CD14-positive monocyte (primary cell): ENCODE data around the gene LRRC58. TPM values are rescaled to one million over a fixed set of nuclear protein-coding genes. Genes with fewer than 3 reads are reported as not detected.

Experiments
- DNase-seq, 3 donors: peaks; one replicate each; pipeline ENCODE4 v3.0.0-alpha.2; 2011 to 2022
- H2AFZ ChIP-seq: 2 replicates; pipeline ENCODE4 v1.6.0; 2012; ENCODE audit warnings: mild to moderate bottlenecking, low read depth, low read length, inconsistent platforms; ENCODE audit not compliant: insufficient read depth, poor library complexity, severe bottlenecking
- H3K27ac ChIP-seq, 2 donors: 1 replicate in 1 of 2; 2 replicates in 1 of 2; pipeline ENCODE4 v1.5.1; 2012 to 2013; ENCODE audit warnings: low read length in 2 of 2, control low read depth in 1 of 2, inconsistent platforms in 1 of 2, low read depth in 1 of 2, mild to moderate bottlenecking in 1 of 2
- H3K27me3 ChIP-seq, 2 donors: one replicate each; pipeline versions ENCODE4 v1.6.0 to v1.6.1; 2011 to 2013; ENCODE audit warnings: low read length in 2 of 2; ENCODE audit not compliant: control insufficient read depth in 2 of 2, insufficient read depth in 2 of 2
- H3K36me3 ChIP-seq, 2 donors: replicated peaks in 1 of 2; 1 replicate in 1 of 2; 2 replicates in 1 of 2; pipeline versions ENCODE4 v1.5.1 to v1.6.1; 2012 to 2013; ENCODE audit warnings: low read length in 2 of 2, control low read depth in 1 of 2, inconsistent platforms in 1 of 2, mild to moderate bottlenecking in 1 of 2; ENCODE audit not compliant: insufficient read depth in 2 of 2, control insufficient read depth in 1 of 2
- H3K4me1 ChIP-seq, 2 donors: 1 replicate in 1 of 2; 2 replicates in 1 of 2; pipeline versions ENCODE4 v1.5.1 to v1.6.1; 2012 to 2013; ENCODE audit warnings: low read length in 2 of 2, control low read depth in 1 of 2, inconsistent platforms in 1 of 2, mild to moderate bottlenecking in 1 of 2, moderate library complexity in 1 of 2; ENCODE audit not compliant: insufficient read depth in 2 of 2, control insufficient read depth in 1 of 2
- H3K4me2 ChIP-seq: replicated peaks from 2 replicates; pipeline ENCODE3; 2012; ENCODE audit warnings: low read length, moderate library complexity, mild to moderate bottlenecking; ENCODE audit not compliant: poor library complexity, severe bottlenecking; ENCODE audit errors: extremely low read depth
- H3K4me3 ChIP-seq, 3 experiments: fragments of 200-600 bp in 1 of 3; sonication (generic) in 1 of 3; replicated peaks in 1 of 3; 1 replicate in 2 of 3; 2 replicates in 1 of 3; pipeline ENCODE4 v1.5.1; 2011 to 2013; ENCODE audit warnings: low read length in 3 of 3, mild to moderate bottlenecking in 3 of 3, control low read depth in 2 of 3, low read depth in 2 of 3, inconsistent platforms in 1 of 3, moderate library complexity in 1 of 3
- H3K79me2 ChIP-seq: 2 replicates; pipeline ENCODE4 v1.6.0; 2012; ENCODE audit warnings: mild to moderate bottlenecking, control low read depth, inconsistent platforms, low read length, moderate library complexity; ENCODE audit not compliant: insufficient read depth
- H3K9ac ChIP-seq: 2 replicates; pipeline ENCODE4 v1.6.0; 2017; ENCODE audit warnings: low read length, mild to moderate bottlenecking; ENCODE audit not compliant: insufficient read depth, poor library complexity, severe bottlenecking
- H3K9me3 ChIP-seq, 2 donors: replicated peaks in 1 of 2; 1 replicate in 1 of 2; 2 replicates in 1 of 2; pipeline versions ENCODE4 v1.5.1 to v1.6.1; 2012 to 2013; ENCODE audit warnings: low read length in 2 of 2, control low read depth in 1 of 2; ENCODE audit not compliant: control insufficient read depth in 1 of 2, insufficient read depth in 1 of 2
- H4K20me1 ChIP-seq: 2 replicates; pipeline ENCODE4 v1.6.0; 2012; ENCODE audit warnings: mild to moderate bottlenecking, low read length, control low read depth, moderate library complexity; ENCODE audit not compliant: insufficient read depth
- H3K27ac Mint-ChIP-seq, 7 donors: one replicate each; pipeline ENCODE4 v1.8.0; 2020; ENCODE audit warnings: mild to moderate bottlenecking in 7 of 7, mixed read lengths in 7 of 7, moderate library complexity in 6 of 7, inconsistent platforms in 2 of 7
- H3K27me3 Mint-ChIP-seq, 3 donors: one replicate each; pipeline ENCODE4 v1.8.0; 2021 to 2022; ENCODE audit warnings: low read depth in 3 of 3, mild to moderate bottlenecking in 3 of 3, mixed read lengths in 3 of 3, moderate library complexity in 3 of 3, inconsistent platforms in 1 of 3
- H3K36me3 Mint-ChIP-seq, 2 donors: one replicate each; pipeline ENCODE4 v1.8.0; 2020; ENCODE audit warnings: mixed read lengths in 2 of 2, inconsistent platforms in 1 of 2, mild to moderate bottlenecking in 1 of 2
- H3K4me1 Mint-ChIP-seq: one replicate; pipeline ENCODE4 v1.8.0; 2020; ENCODE audit warnings: mild to moderate bottlenecking, mixed read lengths
- H3K4me3 Mint-ChIP-seq, 2 donors: one replicate each; pipeline ENCODE4 v1.8.0; 2020; ENCODE audit warnings: mild to moderate bottlenecking in 2 of 2, mixed read lengths in 2 of 2, moderate library complexity in 1 of 2
- H3K9me3 Mint-ChIP-seq, 7 donors: one replicate each; pipeline ENCODE4 v1.8.0; 2020 to 2022; ENCODE audit warnings: mixed read lengths in 7 of 7, mild to moderate bottlenecking in 6 of 7, moderate library complexity in 6 of 7, inconsistent platforms in 2 of 7
- WGBS: methylation state at CpG from one replicate; pipeline ENCODE4 v1.1.5; 2013; ENCODE audit warnings: missing lambda C conversion rate; ENCODE audit not compliant: insufficient coverage; 5-methylcytosine and 5-hydroxymethylcytosine counted together
- intact Hi-C, 2 donors: fragments of 100-400 bp; cut with micrococcal nuclease; formaldehyde crosslinking; loops; one replicate each; pipeline versions ENCODE4 v1.15.0 to v1.15.1; 2023
- polyA plus RNA-seq, 3 donors: library from polyadenylated mRNA; depleted of rRNA in 1 of 3; unstranded in 2 of 3; stranded (reverse) in 1 of 3; fragments of 300-500 nt in 2 of 3; fragments of >200 nt in 1 of 3; fragmentation: Illumina TruSeq in 2 of 3; gene quantifications; 1 replicate in 2 of 3; 2 replicates in 1 of 3; pipeline ENCODE4 v1.2.3, GENCODE V29; 2012 to 2021
- TF ChIP-seq, protein P1 (sequence below): fragments of 200-600 bp; IDR thresholded peaks from one replicate; pipeline ENCODE4 v1.8.0; 2022; ENCODE audit warnings: antibody characterized with exemption, mild to moderate bottlenecking

Gene LRRC58
- polyA plus RNA-seq, 3 donors: 6.5 to 12.4 (median 8.3) TPM

- no peak overlapping the region for H3K9ac ChIP-seq
- H3K4me3 Mint-ChIP-seq: no peak overlapping the region
- no peaks in the 10 kb centered on the region for H4K20me1 ChIP-seq
- H3K4me1 ChIP-seq: no peaks in the 10 kb centered on the region
- no peaks in the 10 kb centered on the region for H3K4me1 Mint-ChIP-seq
- no peak overlapping the region for H3K4me2 ChIP-seq
- intact Hi-C loops: no loop called here
- WGBS: 20% methylated on average over 2 of the region's 4 CpGs
- H3K79me2 ChIP-seq: no peaks in the 10 kb centered on the region
- TF ChIP-seq, protein P1, sequence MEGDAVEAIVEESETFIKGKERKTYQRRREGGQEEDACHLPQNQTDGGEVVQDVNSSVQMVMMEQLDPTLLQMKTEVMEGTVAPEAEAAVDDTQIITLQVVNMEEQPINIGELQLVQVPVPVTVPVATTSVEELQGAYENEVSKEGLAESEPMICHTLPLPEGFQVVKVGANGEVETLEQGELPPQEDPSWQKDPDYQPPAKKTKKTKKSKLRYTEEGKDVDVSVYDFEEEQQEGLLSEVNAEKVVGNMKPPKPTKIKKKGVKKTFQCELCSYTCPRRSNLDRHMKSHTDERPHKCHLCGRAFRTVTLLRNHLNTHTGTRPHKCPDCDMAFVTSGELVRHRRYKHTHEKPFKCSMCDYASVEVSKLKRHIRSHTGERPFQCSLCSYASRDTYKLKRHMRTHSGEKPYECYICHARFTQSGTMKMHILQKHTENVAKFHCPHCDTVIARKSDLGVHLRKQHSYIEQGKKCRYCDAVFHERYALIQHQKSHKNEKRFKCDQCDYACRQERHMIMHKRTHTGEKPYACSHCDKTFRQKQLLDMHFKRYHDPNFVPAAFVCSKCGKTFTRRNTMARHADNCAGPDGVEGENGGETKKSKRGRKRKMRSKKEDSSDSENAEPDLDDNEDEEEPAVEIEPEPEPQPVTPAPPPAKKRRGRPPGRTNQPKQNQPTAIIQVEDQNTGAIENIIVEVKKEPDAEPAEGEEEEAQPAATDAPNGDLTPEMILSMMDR: no peak
- H3K4me3 ChIP-seq: no peak overlapping the region
- no peaks in the 10 kb centered on the region for H3K9me3 ChIP-seq
- no peaks in the 10 kb centered on the region for H3K36me3 ChIP-seq
- peaks cover 0 to 3% of the 10 kb centered on the region in 2 donors for H3K27me3 ChIP-seq
- DNase-seq: no peak
- H2AFZ ChIP-seq: no peak overlapping the region
- peaks cover 0 to 4% (median 0%) of the 10 kb centered on the region in 7 donors for H3K9me3 Mint-ChIP-seq
- H3K36me3 Mint-ChIP-seq: no peaks in the 10 kb centered on the region
- no peak overlapping the region for H3K27ac Mint-ChIP-seq
- H3K27ac ChIP-seq: no peak overlapping the region
- peaks cover 6 to 12% (median 9%) of the 10 kb centered on the region in 3 donors for H3K27me3 Mint-ChIP-seq
Measured at GRCh38 chr3:120275618-120276017, 73.5 kb downstream of the LRRC58 start.

- no peak overlapping the region for H2AFZ ChIP-seq
Measured at GRCh38 chr3:120274739-120275167, 74.4 kb downstream of the LRRC58 start.

More at GRCh38 chr3:120274739-120275167, 74.4 kb downstream of the LRRC58 start:
- H3K9me3 ChIP-seq: no peaks in the 10 kb centered on the region
- no peaks in the 10 kb centered on the region for H4K20me1 ChIP-seq
- H3K27me3 Mint-ChIP-seq: peaks cover 6 to 13% (median 13%) of the 10 kb centered on the region in 3 donors
- DNase-seq: no peak
- H3K4me2 ChIP-seq: no peak overlapping the region
- H3K4me3 ChIP-seq: no peak overlapping the region
- H3K9me3 Mint-ChIP-seq: peaks cover 0 to 4% (median 0%) of the 10 kb centered on the region in 7 donors
- no peak overlapping the region for H3K27ac ChIP-seq
- no peak overlapping the region for H3K27ac Mint-ChIP-seq
- TF ChIP-seq, protein P1: no peak
- no peaks in the 10 kb centered on the region for H3K4me1 ChIP-seq
- peaks cover 0 to 3% of the 10 kb centered on the region in 2 donors for H3K27me3 ChIP-seq
- WGBS: 89% methylated on average over 3 of the region's 5 CpGs
- H3K36me3 ChIP-seq: no peaks in the 10 kb centered on the region
- H3K36me3 Mint-ChIP-seq: no peaks in the 10 kb centered on the region
- no peak overlapping the region for H3K9ac ChIP-seq
- no peak overlapping the region for H3K4me3 Mint-ChIP-seq
- no peaks in the 10 kb centered on the region for H3K79me2 ChIP-seq
- intact Hi-C loops: no loop called here
- no peaks in the 10 kb centered on the region for H3K4me1 Mint-ChIP-seq

Other genes with a start within 250 kb of the LRRC58 start
- gene GPR156, start 64.1 kb downstream of the LRRC58 start, polyA plus RNA-seq: not detected
- gene FSTL1, start 101.6 kb upstream of the LRRC58 start, polyA plus RNA-seq: under 1 TPM; 0.13 to 0.44 (median 0.29) TPM
- 100 to 1,000 TPM in 2 of 3 donors, 10 to 100 TPM in 1; 93.7 to 215 (median 173) TPM for gene NDUFB4, start 247.0 kb upstream of the LRRC58 start, polyA plus RNA-seq